DMS79 (cell line): ENCODE data around the gene SLC12A6.
"Not testable (repeated sequence)": the region's sequence is repeated elsewhere in the genome, so short reads cannot be mapped to it uniquely, and the experiment has no call there.

ENCODE experiments used
- DNase-seq: peaks from one replicate; lab custom pipeline; 2025; lab: John Stamatoyannopoulos, UW

SLC12A6 gene

GRCh38 chr15:34193272-34193671 lies 144.3 kb downstream of the SLC12A6 start:
- not testable (repeated sequence) for DNase-seq

GRCh38 chr15:34188711-34189110 lies 148.9 kb downstream of the SLC12A6 start:
- no peak for DNase-seq

- no peak for DNase-seq
Observed at GRCh38 chr15:34185666-34186065, 151.9 kb downstream of the SLC12A6 start.

- no peak for DNase-seq
Observed at GRCh38 chr15:34182942-34183341, 154.6 kb downstream of the SLC12A6 start.
